SK-N-SH (cell line): ENCODE data around the gene PXDC1. TPM values are rescaled to one million over a fixed set of nuclear protein-coding genes. Genes with fewer than 3 reads are reported as not detected.

ENCODE experiments used
- CTCF ChIA-PET: fragments of 300-600, 350-600 bp; formaldehyde crosslinking; extraction: SDS; loops from one replicate; lab custom pipeline; 2021; lab: Yijun Ruan, JAX
- POLR2A ChIA-PET: fragments of 350-600 bp; sonication (Branson Sonifier 250); formaldehyde crosslinking; extraction: SDS; loops from one replicate; lab custom pipeline; 2020; ENCODE audit warnings: antibody characterized with exemption, inconsistent platforms; lab: Yijun Ruan, JAX
- DNase-seq: peaks from one replicate; pipeline ENCODE4 v3.0.0; 2012
- H2AFZ ChIP-seq: fragments of 200-600 bp; sonication (generic); 2 replicates; pipeline ENCODE4 v1.8.1; 2016; ENCODE audit warnings: antibody characterized with exemption, mild to moderate bottlenecking, low read depth
- H3F3A ChIP-seq: fragments of 200-600 bp; sonication (generic); replicated peaks from 2 replicates; pipeline ENCODE3; 2016; ENCODE audit warnings: antibody characterized with exemption, mild to moderate bottlenecking; ENCODE audit not compliant: insufficient read depth
- H3K27ac ChIP-seq, 2 experiments: fragments of 200-500 bp in 1 of 2; fragments of 200-600 bp in 1 of 2; sonication (Bioruptor generic) in 1 of 2; sonication (generic), shearing (Covaris generic) in 1 of 2; 2 replicates each; pipeline versions ENCODE4 v1.5.1 to v1.6.1; 2014 to 2016; ENCODE audit warnings: low read depth in 2 of 2, inconsistent platforms in 1 of 2, low read length in 1 of 2, mild to moderate bottlenecking in 1 of 2, mixed read lengths in 1 of 2
- H3K27me3 ChIP-seq: fragments of 200-600 bp; sonication (generic), shearing (Covaris generic); 2 replicates; pipeline ENCODE4 v1.6.1; 2016; ENCODE audit warnings: mixed run types; ENCODE audit not compliant: insufficient read depth
- H3K36me3 ChIP-seq, 2 experiments: fragments of 200-500 bp in 1 of 2; fragments of 200-600 bp in 1 of 2; sonication (Bioruptor generic) in 1 of 2; sonication (generic) in 1 of 2; replicated peaks in 1 of 2; 2 replicates each; pipeline versions ENCODE3 to v1.5.1; 2014 to 2016; ENCODE audit warnings: low read length in 1 of 2, mild to moderate bottlenecking in 1 of 2; ENCODE audit not compliant: insufficient read depth in 2 of 2, control insufficient read depth in 1 of 2
- H3K4me1 ChIP-seq, 2 experiments: fragments of 200-500 bp in 1 of 2; fragments of 200-600 bp in 1 of 2; sonication (Bioruptor generic) in 1 of 2; sonication (generic), shearing (Covaris generic) in 1 of 2; 2 replicates each; pipeline versions ENCODE4 v1.5.1 to v1.6.1; 2014 to 2016; ENCODE audit warnings: low read depth in 1 of 2, low read length in 1 of 2, mixed run types in 1 of 2; ENCODE audit not compliant: insufficient read depth in 2 of 2, control insufficient read depth in 1 of 2
- H3K4me2 ChIP-seq: fragments of 200-600 bp; sonication (generic), shearing (Covaris generic); 2 replicates; pipeline ENCODE4 v1.6.1; 2017; ENCODE audit warnings: mixed run types
- H3K4me3 ChIP-seq, 2 experiments: fragments of 200-500 bp in 1 of 2; fragments of 200-600 bp in 1 of 2; sonication (Bioruptor generic) in 1 of 2; sonication (generic), shearing (Covaris generic) in 1 of 2; 2 replicates each; pipeline versions ENCODE4 v1.5.1 to v1.8.1; 2014 to 2016; ENCODE audit warnings: low read depth in 2 of 2, inconsistent platforms in 1 of 2, low read length in 1 of 2, mild to moderate bottlenecking in 1 of 2, mixed read lengths in 1 of 2, moderate library complexity in 1 of 2
- H3K79me2 ChIP-seq: fragments of 200-600 bp; sonication (generic); 2 replicates; pipeline ENCODE4 v1.8.1; 2017; ENCODE audit warnings: mild to moderate bottlenecking; ENCODE audit not compliant: insufficient read depth
- H3K9ac ChIP-seq: fragments of 200-600 bp; sonication (generic); 2 replicates; pipeline ENCODE4 v1.6.1; 2017; ENCODE audit warnings: mixed run types
- H3K9me2 ChIP-seq: fragments of 200-600 bp; sonication (generic); 2 replicates; pipeline ENCODE4 v1.6.1; 2017; ENCODE audit warnings: mixed run types
- H3K9me3 ChIP-seq: fragments of 200-600 bp; sonication (generic); 2 replicates; pipeline ENCODE4 v1.6.1; 2017; ENCODE audit warnings: mixed run types, mild to moderate bottlenecking, moderate library complexity
- H4K20me1 ChIP-seq: fragments of 200-600 bp; sonication (generic); 2 replicates; pipeline ENCODE4 v1.6.1; 2017; ENCODE audit warnings: mild to moderate bottlenecking, mixed run types; ENCODE audit not compliant: insufficient read depth
- ELF1 ChIP-seq: IDR thresholded peaks from 2 replicates; pipeline ENCODE4 v1.4.0; 2012
- EP300 ChIP-seq, 2 experiments: IDR thresholded peaks; 2 replicates each; pipeline versions ENCODE4 v1.4.0 to v1.6.1; 2012; ENCODE audit warnings: borderline replicate concordance in 1 of 2, low read depth in 1 of 2, low read length in 1 of 2
- FOSL2 ChIP-seq: IDR thresholded peaks from 2 replicates; pipeline ENCODE4 v1.4.0; 2012; ENCODE audit warnings: low read depth, mild to moderate bottlenecking, moderate library complexity, borderline replicate concordance
- FOXJ3 ChIP-seq: sonication (generic); formaldehyde crosslinking; IDR thresholded peaks from 2 replicates; pipeline ENCODE4 v1.5.1; 2020; ENCODE audit warnings: mild to moderate bottlenecking, missing genetic modification reagents
- FOXM1 ChIP-seq: IDR thresholded peaks from 2 replicates; pipeline ENCODE4 v1.4.0; 2012; ENCODE audit warnings: low read depth, mild to moderate bottlenecking
- IRF3 ChIP-seq: fragments of 150-350 bp; IDR thresholded peaks from 2 replicates; pipeline ENCODE4 v1.6.1; 2016; ENCODE audit warnings: mild to moderate bottlenecking, low read depth, low read length
- NRF1 ChIP-seq: IDR thresholded peaks from 2 replicates; pipeline ENCODE4 v1.6.1; 2012; ENCODE audit warnings: low read depth, mild to moderate bottlenecking, low read length
- POLR2AphosphoS5 ChIP-seq: IDR thresholded peaks from 2 replicates; pipeline ENCODE4 v1.6.1; 2012; ENCODE audit warnings: low read depth, low read length
- RCOR1 ChIP-seq: fragments of 150-350 bp; IDR thresholded peaks from 2 replicates; pipeline ENCODE4 v1.6.1; 2017; ENCODE audit warnings: antibody characterized with exemption, low read length
- SMC3 ChIP-seq: IDR thresholded peaks from 2 replicates; pipeline ENCODE4 v1.6.1; 2012; ENCODE audit warnings: low read depth, low read length, improper control_type of control experiment
- TAF1 ChIP-seq: IDR thresholded peaks from 2 replicates; pipeline ENCODE4 v1.6.1; 2012; ENCODE audit warnings: low read depth, mild to moderate bottlenecking, low read length, moderate library complexity, borderline replicate concordance
- TEAD4 ChIP-seq: IDR thresholded peaks from 2 replicates; pipeline ENCODE4 v1.4.0; 2012; ENCODE audit warnings: mild to moderate bottlenecking, borderline replicate concordance; ENCODE audit not compliant: insufficient read depth
- WGBS: methylation state at CpG from one replicate; pipeline ENCODE4 v1.1.6; 2017; ENCODE audit warnings: low lambda C conversion rate; 5-methylcytosine and 5-hydroxymethylcytosine counted together
- polyA plus RNA-seq, 3 experiments: library from polyadenylated mRNA; depleted of rRNA; stranded (reverse); fragments of >200 nt; gene quantifications; 2 replicates each; pipeline ENCODE4 v1.2.3, GENCODE V29; 2012
- TF ChIP-seq, protein P1 (sequence below): fragments of 150-350 bp; IDR thresholded peaks from 2 replicates; pipeline ENCODE4 v1.6.1; 2017; ENCODE audit warnings: antibody characterized with exemption, low read length, low read depth, borderline replicate concordance

Gene PXDC1
- polyA plus RNA-seq, 1 of the 3 experiments (the other 2 are of a cell fraction) = 14.1 TPM

- TF ChIP-seq ELF1 (no peak), IRF3 (no peak), TAF1 (no peak), NRF1 (no peak), FOXM1 (no peak), POLR2AphosphoS5 (no peak), RCOR1 (no peak), FOSL2 (no peak)
- no peaks in the 10 kb centered on the region for H3K36me3 ChIP-seq
- DNase-seq = no peak
- no peaks in the 10 kb centered on the region for H3K9me2 ChIP-seq
- H3K4me2 ChIP-seq = no peak overlapping the region
- no peaks in the 10 kb centered on the region for H3K27me3 ChIP-seq
- no peak overlapping the region for H3K27ac ChIP-seq
- peaks cover 3% of the 10 kb centered on the region for H3F3A ChIP-seq
- ChIA-PET POLR2A (interaction anchor here (0.6 kb wide), 1 partner anchor 46 kb away, joined by 3 read pairs; no protein-coding TSS in a partner anchor), CTCF (interaction anchor here (0.7 to 2.2 kb wide), 6 partner anchors 17 to 208 kb away, joined by 3 to 7 read pairs (median 4); partner anchors contain the start of gene FAM50B)
- no peaks in the 10 kb centered on the region for H3K9me3 ChIP-seq
- H3K4me3 ChIP-seq = no peak overlapping the region
- H4K20me1 ChIP-seq = no peaks in the 10 kb centered on the region
- H3K79me2 ChIP-seq = no peaks in the 10 kb centered on the region
- no peaks in the 10 kb centered on the region; a peak in 1 of 4 replicates for H3K4me1 ChIP-seq
- H2AFZ ChIP-seq = no peak overlapping the region
- 78% methylated on average over 17 of the region's 17 CpGs for WGBS
- no peak overlapping the region for H3K9ac ChIP-seq
Observed at GRCh38 chr6:3782876-3783832, 31.6 kb upstream of the PXDC1 start.

GRCh38 chr6:3781504-3781903, 30.0 kb upstream of the PXDC1 start:
- no peak for DNase-seq
- Histone ChIP-seq H4K20me1 (no peaks in the 10 kb centered on the region), H3K4me3 (no peak overlapping the region), H3K9me3 (no peaks in the 10 kb centered on the region), H3K4me2 (no peak overlapping the region), H3K36me3 (no peaks in the 10 kb centered on the region), H3F3A (peaks cover 4% of the 10 kb centered on the region), H3K9me2 (no peaks in the 10 kb centered on the region), H3K9ac (no peak overlapping the region), H2AFZ (no peak overlapping the region), H3K4me1 (no peaks in the 10 kb centered on the region; a peak in 1 of 4 replicates), H3K79me2 (no peaks in the 10 kb centered on the region), H3K27me3 (no peaks in the 10 kb centered on the region), H3K27ac (no peak overlapping the region)
- ChIA-PET POLR2A (no interaction called here), CTCF (interaction anchor here (1.8 to 2.2 kb wide), 2 partner anchors 34 to 210 kb away, joined by 4 to 7 read pairs; no protein-coding TSS in a partner anchor)
- 80% methylated on average over 8 of the region's 8 CpGs for WGBS
- TF ChIP-seq SMC3 = no peak
- no peak for TF ChIP-seq TAF1
- TF ChIP-seq, protein P1, sequence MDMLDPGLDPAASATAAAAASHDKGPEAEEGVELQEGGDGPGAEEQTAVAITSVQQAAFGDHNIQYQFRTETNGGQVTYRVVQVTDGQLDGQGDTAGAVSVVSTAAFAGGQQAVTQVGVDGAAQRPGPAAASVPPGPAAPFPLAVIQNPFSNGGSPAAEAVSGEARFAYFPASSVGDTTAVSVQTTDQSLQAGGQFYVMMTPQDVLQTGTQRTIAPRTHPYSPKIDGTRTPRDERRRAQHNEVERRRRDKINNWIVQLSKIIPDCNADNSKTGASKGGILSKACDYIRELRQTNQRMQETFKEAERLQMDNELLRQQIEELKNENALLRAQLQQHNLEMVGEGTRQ = no peak
- no peak for TF ChIP-seq TEAD4
- TF ChIP-seq FOXJ3 (CRISPR knock-in tag) = no peak
- TF ChIP-seq EP300 (IDR thresholded peaks at IDR 0.05; ENCODE audit: borderline replicate concordance in 1 of 2, low read depth in 1 of 2, low read length in 1 of 2) = no peak
- no peak for TF ChIP-seq POLR2AphosphoS5
